ENCODE data around the gene HNRNPF.

HNRNPF gene

GRCh38 chr10:43383204-43383971 lies 25.6 kb downstream of the HNRNPF start:
- peaks cover 32% of the 10 kb centered on the region for H4K20me1 ChIP-seq (ENCODE audit: insufficient read depth, low read length)
- H3K36me3 ChIP-seq (ENCODE audit: insufficient read depth, low read length) = peaks cover 35% of the 10 kb centered on the region
- no peak overlapping the region for H3K9ac ChIP-seq (ENCODE audit: low read depth, low read length)
- no peak overlapping the region for H3K4me2 ChIP-seq (ENCODE audit: insufficient read depth, low read length)
- no peak for TF ChIP-seq CTCF (IDR thresholded peaks at IDR 0.05; ENCODE audit: borderline replicate concordance, extremely low read depth, low read length, poor library complexity, severe bottlenecking)
- TF ChIP-seq EZH2 (IDR thresholded peaks at IDR 0.05; ENCODE audit: borderline replicate concordance, low read depth, low read length, severe bottlenecking) = no peak
- no peaks in the 10 kb centered on the region for H3K9me3 ChIP-seq (ENCODE audit: insufficient read depth, low read length, severe bottlenecking)
- no peaks in the 10 kb centered on the region for H3K4me1 ChIP-seq (ENCODE audit: insufficient read depth, low read length)
- no peak overlapping the region for H3K27ac ChIP-seq (ENCODE audit: low read length)
- DNase-seq (no peak), ATAC-seq (ENCODE audit: insufficient read depth, low read depth) (peak; percentile 35)
- H3K27me3 ChIP-seq (ENCODE audit: insufficient read depth, low read length, poor library complexity) = no peaks in the 10 kb centered on the region
- H2AFZ ChIP-seq (ENCODE audit: low read depth, low read length) = no peak overlapping the region
- peaks cover 19% of the 10 kb centered on the region for H3K79me2 ChIP-seq (ENCODE audit: insufficient read depth, low read length)
- no peak overlapping the region for H3K4me3 ChIP-seq (ENCODE audit: low read depth in 1 of 2, low read length in 2 of 2)

GRCh38 chr10:43380610-43381222 lies 28.3 kb downstream of the HNRNPF start:
- peaks cover 10% of the 10 kb centered on the region; the same call in 1 of the 2 replicates for H3K36me3 ChIP-seq (ENCODE audit: insufficient read depth, low read length)
- no peaks in the 10 kb centered on the region for H3K9me3 ChIP-seq (ENCODE audit: insufficient read depth, low read length, severe bottlenecking)
- H3K4me1 ChIP-seq (ENCODE audit: insufficient read depth, low read length) = no peaks in the 10 kb centered on the region
- no peaks in the 10 kb centered on the region for H3K27me3 ChIP-seq (ENCODE audit: insufficient read depth, low read length, poor library complexity)
- no peak for TF ChIP-seq EZH2 (IDR thresholded peaks at IDR 0.05; ENCODE audit: borderline replicate concordance, low read depth, low read length, severe bottlenecking)
- peak; percentile 44 for TF ChIP-seq CTCF (IDR thresholded peaks at IDR 0.05; ENCODE audit: borderline replicate concordance, extremely low read depth, low read length, poor library complexity, severe bottlenecking)
- no peaks in the 10 kb centered on the region for H3K79me2 ChIP-seq (ENCODE audit: insufficient read depth, low read length)
- peaks cover 12% of the 10 kb centered on the region; the same call in 1 of the 2 replicates for H4K20me1 ChIP-seq (ENCODE audit: insufficient read depth, low read length)
- ATAC-seq (ENCODE audit: insufficient read depth, low read depth) (peak; percentile 36), DNase-seq (no peak)
- no peak overlapping the region for H3K4me2 ChIP-seq (ENCODE audit: insufficient read depth, low read length)
- H3K9ac ChIP-seq (ENCODE audit: low read depth, low read length) = no peak overlapping the region
- no peak overlapping the region for H3K4me3 ChIP-seq (ENCODE audit: low read depth in 1 of 2, low read length in 2 of 2)
- H2AFZ ChIP-seq (ENCODE audit: low read depth, low read length) = no peak overlapping the region
- no peak overlapping the region for H3K27ac ChIP-seq (ENCODE audit: low read length)

- no peaks in the 10 kb centered on the region for H3K4me1 ChIP-seq (ENCODE audit: insufficient read depth, low read length)
- no peak overlapping the region for H2AFZ ChIP-seq (ENCODE audit: low read depth, low read length)
- H3K27me3 ChIP-seq (ENCODE audit: insufficient read depth, low read length, poor library complexity) = no peaks in the 10 kb centered on the region
- H3K79me2 ChIP-seq (ENCODE audit: insufficient read depth, low read length) = no peaks in the 10 kb centered on the region
- H3K4me3 ChIP-seq (ENCODE audit: low read depth in 1 of 2, low read length in 2 of 2) = no peak overlapping the region
- H3K9ac ChIP-seq (ENCODE audit: low read depth, low read length) = no peak overlapping the region
- H4K20me1 ChIP-seq (ENCODE audit: insufficient read depth, low read length) = no peaks in the 10 kb centered on the region
- H3K4me2 ChIP-seq (ENCODE audit: insufficient read depth, low read length) = no peak overlapping the region
- TF ChIP-seq CTCF (IDR thresholded peaks at IDR 0.05; ENCODE audit: borderline replicate concordance, extremely low read depth, low read length, poor library complexity, severe bottlenecking) (no peak), EZH2 (IDR thresholded peaks at IDR 0.05; ENCODE audit: borderline replicate concordance, low read depth, low read length, severe bottlenecking) (no peak)
- H3K27ac ChIP-seq (ENCODE audit: low read length) = no peak overlapping the region
- H3K36me3 ChIP-seq (ENCODE audit: insufficient read depth, low read length) = no peaks in the 10 kb centered on the region
- DNase-seq = no peak
- no peaks in the 10 kb centered on the region for H3K9me3 ChIP-seq (ENCODE audit: insufficient read depth, low read length, severe bottlenecking)
- no peak for ATAC-seq (ENCODE audit: insufficient read depth, low read depth)
Observed at GRCh38 chr10:43377424-43377883, 31.5 kb downstream of the HNRNPF start.
